CD4-positive, alpha-beta T cell treated with Interleukin-12 subunit alpha and Interleukin-12 subunit beta, for 1 hour (primary cell): ENCODE results near the gene PLCH1.

Source experiments
- DNase-seq: peaks from one replicate; pipeline ENCODE4 v3.0.0-alpha.2; 2020

Gene PLCH1

GRCh38 chr3:155745795-155746550 lies 1.1 kb upstream of the PLCH1 start:
- no peak for DNase-seq

- peak; percentile 36 for DNase-seq
These were observed 753 bp downstream of the PLCH1 start for GRCh38 chr3:155744010-155744625.

- no peak for DNase-seq
These were observed 1.3 kb downstream of the PLCH1 start for GRCh38 chr3:155743606-155744005.

- DNase-seq: no peak
These were observed 2.4 kb downstream of the PLCH1 start for GRCh38 chr3:155742349-155742965.

- DNase-seq: no peak
These were observed 3.3 kb downstream of the PLCH1 start for GRCh38 chr3:155741603-155742002.

GRCh38 chr3:155741101-155741500 lies 3.8 kb downstream of the PLCH1 start:
- no peak for DNase-seq

- no peak for DNase-seq
These were observed 5.7 kb downstream of the PLCH1 start for GRCh38 chr3:155739154-155739553.

- DNase-seq: no peak
These were observed 6.2 kb downstream of the PLCH1 start for GRCh38 chr3:155738580-155739076.

- no peak for DNase-seq
These were observed 6.9 kb downstream of the PLCH1 start for GRCh38 chr3:155737844-155738460.

GRCh38 chr3:155736381-155736780 lies 8.5 kb downstream of the PLCH1 start:
- no peak for DNase-seq

GRCh38 chr3:155730843-155731242 lies 14.0 kb downstream of the PLCH1 start:
- no peak for DNase-seq

- no peak for DNase-seq
These were observed 17.0 kb downstream of the PLCH1 start for GRCh38 chr3:155727836-155728235.

GRCh38 chr3:155714295-155714718 lies 30.6 kb downstream of the PLCH1 start:
- no peak for DNase-seq

- DNase-seq: no peak
These were observed 32.9 kb downstream of the PLCH1 start for GRCh38 chr3:155712008-155712407.

- DNase-seq: no peak
These were observed 39.9 kb downstream of the PLCH1 start for GRCh38 chr3:155704771-155705559.

GRCh38 chr3:155704061-155704460 lies 40.8 kb downstream of the PLCH1 start:
- no peak for DNase-seq

- DNase-seq: no peak
These were observed 41.9 kb downstream of the PLCH1 start for GRCh38 chr3:155702745-155703591.

GRCh38 chr3:155701882-155702465 lies 42.9 kb downstream of the PLCH1 start:
- DNase-seq: peak; percentile 46

- no peak for DNase-seq
These were observed 47.3 kb downstream of the PLCH1 start for GRCh38 chr3:155697542-155697941.

GRCh38 chr3:155690921-155691320 lies 54.0 kb downstream of the PLCH1 start:
- DNase-seq: no peak

GRCh38 chr3:155688481-155688880 lies 56.4 kb downstream of the PLCH1 start:
- no peak for DNase-seq
